ENCODE measurements around the gene MIPOL1.

GRCh38 chr14:37171678-37172023 is 26.1 kb upstream of the MIPOL1 start:
- TF ChIP-seq, protein P1, sequence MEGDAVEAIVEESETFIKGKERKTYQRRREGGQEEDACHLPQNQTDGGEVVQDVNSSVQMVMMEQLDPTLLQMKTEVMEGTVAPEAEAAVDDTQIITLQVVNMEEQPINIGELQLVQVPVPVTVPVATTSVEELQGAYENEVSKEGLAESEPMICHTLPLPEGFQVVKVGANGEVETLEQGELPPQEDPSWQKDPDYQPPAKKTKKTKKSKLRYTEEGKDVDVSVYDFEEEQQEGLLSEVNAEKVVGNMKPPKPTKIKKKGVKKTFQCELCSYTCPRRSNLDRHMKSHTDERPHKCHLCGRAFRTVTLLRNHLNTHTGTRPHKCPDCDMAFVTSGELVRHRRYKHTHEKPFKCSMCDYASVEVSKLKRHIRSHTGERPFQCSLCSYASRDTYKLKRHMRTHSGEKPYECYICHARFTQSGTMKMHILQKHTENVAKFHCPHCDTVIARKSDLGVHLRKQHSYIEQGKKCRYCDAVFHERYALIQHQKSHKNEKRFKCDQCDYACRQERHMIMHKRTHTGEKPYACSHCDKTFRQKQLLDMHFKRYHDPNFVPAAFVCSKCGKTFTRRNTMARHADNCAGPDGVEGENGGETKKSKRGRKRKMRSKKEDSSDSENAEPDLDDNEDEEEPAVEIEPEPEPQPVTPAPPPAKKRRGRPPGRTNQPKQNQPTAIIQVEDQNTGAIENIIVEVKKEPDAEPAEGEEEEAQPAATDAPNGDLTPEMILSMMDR (IDR thresholded peaks at IDR 0.05): no peak
- TF ChIP-seq POLR2A (IDR thresholded peaks at IDR 0.05): no peak
